Thymus (tissue), 11 donors: ENCODE measurements around the gene ZP2. TPM values are rescaled to one million over a fixed set of nuclear protein-coding genes. Genes with fewer than 3 reads are reported as not detected.
"Not testable (repeated sequence)": the region's sequence is repeated elsewhere in the genome, so short reads cannot be mapped to it uniquely, and the experiment has no call there.

Source experiments
- DNase-seq, 9 donors: peaks; one replicate each; pipeline ENCODE4 v3.0.0-alpha.2; 2013; ENCODE audit warnings: low spot score in 9 of 9, low read depth in 6 of 9, missing footprints in 1 of 9
- H3K27ac ChIP-seq, 2 donors: one replicate each; pipeline ENCODE4 v1.5.1; 2013; ENCODE audit warnings: control low read depth in 1 of 2, low read depth in 1 of 2, low read length in 1 of 2, mild to moderate bottlenecking in 1 of 2, moderate library complexity in 1 of 2
- H3K27me3 ChIP-seq, 2 donors: one replicate each; pipeline ENCODE4 v1.5.1; 2013; ENCODE audit warnings: low read length in 1 of 2; ENCODE audit not compliant: control insufficient read depth in 2 of 2, insufficient read depth in 1 of 2
- H3K36me3 ChIP-seq, 2 donors: one replicate each; pipeline ENCODE4 v1.5.1; 2013; ENCODE audit warnings: low read length in 1 of 2, mild to moderate bottlenecking in 1 of 2, moderate library complexity in 1 of 2; ENCODE audit not compliant: control insufficient read depth in 2 of 2, insufficient read depth in 2 of 2
- H3K4me1 ChIP-seq, 2 donors: one replicate each; pipeline ENCODE4 v1.5.1; 2013; ENCODE audit warnings: low read length in 2 of 2; ENCODE audit not compliant: control insufficient read depth in 2 of 2, insufficient read depth in 2 of 2
- H3K4me3 ChIP-seq, 2 donors: one replicate each; pipeline ENCODE4 v1.5.1; 2013; ENCODE audit warnings: low read length in 2 of 2, control low read depth in 1 of 2, mild to moderate bottlenecking in 1 of 2
- H3K9me3 ChIP-seq, 2 donors: one replicate each; pipeline ENCODE4 v1.5.1; 2013; ENCODE audit warnings: low read length in 1 of 2, mild to moderate bottlenecking in 1 of 2; ENCODE audit not compliant: control insufficient read depth in 2 of 2, insufficient read depth in 1 of 2
- WGBS: extraction: QIAGEN DNeasy Blood & Tissue Kit; methylation state at CpG from one replicate; pipeline ENCODE4 v1.1.7; 2013; 5-methylcytosine and 5-hydroxymethylcytosine counted together
- polyA plus RNA-seq: library from polyadenylated mRNA; stranded (reverse); fragments of 200-250 nt; gene quantifications from one replicate; pipeline ENCODE4 v1.2.3, GENCODE V29; 2013
- total RNA-seq: library from RNA; stranded (reverse); fragments of 120-200 nt; gene quantifications from one replicate; pipeline ENCODE4 v1.2.4, GENCODE V29; 2013
- donor health status: healthy.

ZP2 gene
- total and polyA plus RNA-seq, 2 donors = 0.05 to 0.16 TPM

- Histone ChIP-seq H3K9me3 (peaks cover 0 to 3% of the 10 kb centered on the region in 2 donors), H3K36me3 (peaks cover 4 to 6% of the 10 kb centered on the region in 2 donors), H3K27ac (no peak overlapping the region), H3K27me3 (no peaks in the 10 kb centered on the region), H3K4me1 (peaks cover 13 to 14% of the 10 kb centered on the region in 2 donors), H3K4me3 (peak overlapping the region; percentile 75 to 82)
- peak in 4 of 9 donors; percentile 24 to 57 (median 34) for DNase-seq
- WGBS = 7% methylated on average over 27 of the region's 27 CpGs
These were observed 52.0 kb downstream of the ZP2 start for GRCh38 chr16:21159281-21159951.

- Histone ChIP-seq H3K36me3 (peaks cover 3 to 4% of the 10 kb centered on the region in 2 donors), H3K4me1 (peaks cover 13 to 14% of the 10 kb centered on the region in 2 donors), H3K4me3 (peak within 1 kb of the TSS; percentile 75 to 82), H3K9me3 (peaks cover 0 to 3% of the 10 kb centered on the region in 2 donors), H3K27me3 (no peaks in the 10 kb centered on the region), H3K27ac (peak within 1 kb of the TSS; percentile 43 to 72)
- peak in 8 of 9 donors; percentile 30 to 87 (median 64) for DNase-seq
- 1% methylated on average over 59 of the region's 59 CpGs for WGBS
These were observed 52.9 kb downstream of the ZP2 start, which contains the start of gene LDAF1 for GRCh38 chr16:21158208-21159110. Gene LDAF1, plus strand, starts transcription at chr16:21158674. Its CDS starts 2,509 bp downstream, at chr16:21161183.

- no peak overlapping the region for H3K27ac ChIP-seq
- DNase-seq = no peak
- H3K36me3 ChIP-seq = peaks cover 0 to 4% of the 10 kb centered on the region in 2 donors
- H3K4me3 ChIP-seq = no peak overlapping the region
- peaks cover 13 to 14% of the 10 kb centered on the region in 2 donors for H3K4me1 ChIP-seq
- no peaks in the 10 kb centered on the region for H3K27me3 ChIP-seq
- 86% methylated on average over 5 of the region's 5 CpGs for WGBS
- peaks cover 0 to 3% of the 10 kb centered on the region in 2 donors for H3K9me3 ChIP-seq
These were observed 53.7 kb downstream of the ZP2 start for GRCh38 chr16:21157632-21158031.

- Histone ChIP-seq H3K27ac (no peak overlapping the region), H3K36me3 (peaks cover 0 to 4% of the 10 kb centered on the region in 2 donors), H3K9me3 (peaks cover 0 to 3% of the 10 kb centered on the region in 2 donors), H3K4me3 (no peak overlapping the region), H3K27me3 (no peaks in the 10 kb centered on the region), H3K4me1 (peaks cover 13 to 14% of the 10 kb centered on the region in 2 donors)
- DNase-seq = peak in 1 of 9 donors; percentile 20
- 74% methylated on average over 6 of the region's 6 CpGs for WGBS
These were observed 54.5 kb downstream of the ZP2 start for GRCh38 chr16:21156767-21157467.

GRCh38 chr16:21156011-21156410 is 55.4 kb downstream of the ZP2 start:
- not testable (repeated sequence) for H3K27ac ChIP-seq, H3K9me3 ChIP-seq, DNase-seq, H3K4me3 ChIP-seq, H3K27me3 ChIP-seq, H3K36me3 ChIP-seq
- 88% methylated on average over 1 of the region's 1 CpG for WGBS
- H3K4me1 ChIP-seq = peaks cover 13 to 14% of the 10 kb centered on the region in 2 donors

GRCh38 chr16:21153124-21153729 is 58.1 kb downstream of the ZP2 start:
- not testable (repeated sequence) for H3K27me3 ChIP-seq, H3K4me1 ChIP-seq, H3K36me3 ChIP-seq, DNase-seq, H3K4me3 ChIP-seq, H3K27ac ChIP-seq, H3K9me3 ChIP-seq
- WGBS = 99% methylated on average over 11 of the region's 11 CpGs

GRCh38 chr16:21152160-21153030 is 59.0 kb downstream of the ZP2 start:
- not testable (repeated sequence) for H3K27ac ChIP-seq, DNase-seq, H3K9me3 ChIP-seq, H3K4me1 ChIP-seq, H3K36me3 ChIP-seq, H3K27me3 ChIP-seq, H3K4me3 ChIP-seq
- WGBS = 87% methylated on average over 51 of the region's 51 CpGs
